ENCODE measurements around the gene POU2F2.

Gene POU2F2

GRCh38 chr19:42134535-42135070, 2.4 kb upstream of the POU2F2 start:
- Histone ChIP-seq H3K27me3 (ENCODE audit: low read length) (no peaks in the 10 kb centered on the region), H3K79me2 (ENCODE audit: insufficient read depth, low read length) (peaks cover 32% of the 10 kb centered on the region), H4K20me1 (ENCODE audit: low read depth, low read length) (no peaks in the 10 kb centered on the region), H2AFZ (ENCODE audit: low read depth, low read length, severe bottlenecking) (no peak overlapping the region), H3K9ac (ENCODE audit: low read length) (peak overlapping the region; percentile 94), H3K4me3 (ENCODE audit: insufficient read depth, low read length, poor library complexity, severe bottlenecking) (peak overlapping the region; percentile 86), H3F3A (ENCODE audit: insufficient read depth) (peaks cover 19% of the 10 kb centered on the region), H3K27ac (ENCODE audit: low read depth, low read length) (peak overlapping the region; percentile 96), H3K9me3 (ENCODE audit: insufficient read depth, low read length) (no peaks in the 10 kb centered on the region), H3K9me2 (replicated peaks; ENCODE audit: insufficient read depth, low read length) (no peaks in the 10 kb centered on the region), H3K4me2 (ENCODE audit: low read depth, low read length, poor library complexity, severe bottlenecking) (peak overlapping the region; percentile 78), H3K36me3 (ENCODE audit: low read length) (no peaks in the 10 kb centered on the region)
- TF ChIP-seq EZH2phosphoT487 (conservative IDR thresholded peaks at IDR 0.05; ENCODE audit: low read length): no peak
- TF ChIP-seq, protein P1, sequence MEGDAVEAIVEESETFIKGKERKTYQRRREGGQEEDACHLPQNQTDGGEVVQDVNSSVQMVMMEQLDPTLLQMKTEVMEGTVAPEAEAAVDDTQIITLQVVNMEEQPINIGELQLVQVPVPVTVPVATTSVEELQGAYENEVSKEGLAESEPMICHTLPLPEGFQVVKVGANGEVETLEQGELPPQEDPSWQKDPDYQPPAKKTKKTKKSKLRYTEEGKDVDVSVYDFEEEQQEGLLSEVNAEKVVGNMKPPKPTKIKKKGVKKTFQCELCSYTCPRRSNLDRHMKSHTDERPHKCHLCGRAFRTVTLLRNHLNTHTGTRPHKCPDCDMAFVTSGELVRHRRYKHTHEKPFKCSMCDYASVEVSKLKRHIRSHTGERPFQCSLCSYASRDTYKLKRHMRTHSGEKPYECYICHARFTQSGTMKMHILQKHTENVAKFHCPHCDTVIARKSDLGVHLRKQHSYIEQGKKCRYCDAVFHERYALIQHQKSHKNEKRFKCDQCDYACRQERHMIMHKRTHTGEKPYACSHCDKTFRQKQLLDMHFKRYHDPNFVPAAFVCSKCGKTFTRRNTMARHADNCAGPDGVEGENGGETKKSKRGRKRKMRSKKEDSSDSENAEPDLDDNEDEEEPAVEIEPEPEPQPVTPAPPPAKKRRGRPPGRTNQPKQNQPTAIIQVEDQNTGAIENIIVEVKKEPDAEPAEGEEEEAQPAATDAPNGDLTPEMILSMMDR (IDR thresholded peaks at IDR 0.05; ENCODE audit: insufficient read depth, low read length, poor library complexity, severe bottlenecking): no peak

DNA sequence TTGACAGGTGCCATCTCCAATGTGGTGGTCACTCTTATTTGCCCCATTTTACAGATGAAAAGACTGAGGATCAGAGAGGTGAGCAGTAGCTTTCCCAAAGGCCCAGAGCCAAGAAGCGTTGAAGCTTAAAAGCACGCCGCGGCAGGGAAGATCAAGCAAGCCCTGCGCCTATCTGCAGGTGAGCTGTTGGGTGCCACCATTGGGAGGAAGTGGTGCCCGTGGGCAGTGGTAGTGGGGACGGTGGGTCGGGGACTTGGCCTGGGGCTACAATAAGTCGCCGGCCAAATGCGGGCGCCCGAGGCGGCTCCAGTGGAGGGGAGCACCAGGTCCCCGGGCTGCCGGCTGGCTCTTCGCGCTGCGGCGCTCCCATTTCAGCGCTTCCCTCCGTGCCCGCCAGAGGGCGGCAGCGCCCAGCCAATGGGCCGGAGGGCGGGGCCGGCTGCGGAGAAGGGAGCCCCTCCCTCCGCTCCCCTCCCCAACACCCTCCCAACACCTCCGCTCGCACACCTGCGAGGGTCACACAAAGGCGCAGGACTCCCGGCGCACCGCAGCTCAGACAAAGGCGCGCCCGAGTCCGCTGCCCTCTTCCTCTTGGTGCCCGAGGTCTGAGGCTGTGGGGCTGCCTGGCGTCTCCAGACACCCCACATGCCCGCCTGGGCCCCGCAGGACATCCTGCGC, 744 bp upstream of the POU2F2 start:
- Histone ChIP-seq H3K9ac (ENCODE audit: low read length) (peak overlapping the region; percentile 94), H3K27ac (ENCODE audit: low read depth, low read length) (peak overlapping the region; percentile 96)

GRCh38 chr19:42131149-42132029, 857 bp downstream of the POU2F2 start:
- Histone ChIP-seq H2AFZ (ENCODE audit: low read depth, low read length, severe bottlenecking) (no peak overlapping the region), H3K79me2 (ENCODE audit: insufficient read depth, low read length) (peaks cover 64% of the 10 kb centered on the region), H3K36me3 (ENCODE audit: low read length) (no peaks in the 10 kb centered on the region), H3K9ac (ENCODE audit: low read length) (peak overlapping the region; percentile 94), H3K27ac (ENCODE audit: low read depth, low read length) (peak overlapping the region; percentile 96), H3K4me3 (ENCODE audit: insufficient read depth, low read length, poor library complexity, severe bottlenecking) (peak overlapping the region; percentile 86), H4K20me1 (ENCODE audit: low read depth, low read length) (no peaks in the 10 kb centered on the region), H3K9me2 (replicated peaks; ENCODE audit: insufficient read depth, low read length) (no peaks in the 10 kb centered on the region), H3F3A (ENCODE audit: insufficient read depth) (peaks cover 35% of the 10 kb centered on the region), H3K9me3 (ENCODE audit: insufficient read depth, low read length) (no peaks in the 10 kb centered on the region), H3K4me2 (ENCODE audit: low read depth, low read length, poor library complexity, severe bottlenecking) (peak overlapping the region; percentile 78), H3K27me3 (ENCODE audit: low read length) (no peaks in the 10 kb centered on the region)
- TF ChIP-seq EZH2phosphoT487 (conservative IDR thresholded peaks at IDR 0.05; ENCODE audit: low read length): no peak
- TF ChIP-seq, protein P1 (IDR thresholded peaks at IDR 0.05; ENCODE audit: insufficient read depth, low read length, poor library complexity, severe bottlenecking): no peak

More for the DNA sequence above, 744 bp upstream of the POU2F2 start:
- peak overlapping the region; percentile 78 for H3K4me2 ChIP-seq (ENCODE audit: low read depth, low read length, poor library complexity, severe bottlenecking)
- H3K27me3 ChIP-seq (ENCODE audit: low read length): no peaks in the 10 kb centered on the region
- H4K20me1 ChIP-seq (ENCODE audit: low read depth, low read length): no peaks in the 10 kb centered on the region
- no peaks in the 10 kb centered on the region for H3K36me3 ChIP-seq (ENCODE audit: low read length)
- peak overlapping the region; percentile 86 for H3K4me3 ChIP-seq (ENCODE audit: insufficient read depth, low read length, poor library complexity, severe bottlenecking)
- H3K9me2 ChIP-seq (replicated peaks; ENCODE audit: insufficient read depth, low read length): no peaks in the 10 kb centered on the region
- H3K79me2 ChIP-seq (ENCODE audit: insufficient read depth, low read length): peaks cover 48% of the 10 kb centered on the region
- H3F3A ChIP-seq (ENCODE audit: insufficient read depth): peaks cover 32% of the 10 kb centered on the region
- TF ChIP-seq EZH2phosphoT487 (conservative IDR thresholded peaks at IDR 0.05; ENCODE audit: low read length): no peak
- TF ChIP-seq, protein P1 (IDR thresholded peaks at IDR 0.05; ENCODE audit: insufficient read depth, low read length, poor library complexity, severe bottlenecking): peak; percentile 76
- H3K9me3 ChIP-seq (ENCODE audit: insufficient read depth, low read length): no peaks in the 10 kb centered on the region
- peak overlapping the region; percentile 69 for H2AFZ ChIP-seq (ENCODE audit: low read depth, low read length, severe bottlenecking)
